Small intestine (tissue), 7 donors: Measurements from ENCODE around the gene GREM2. TPM values are rescaled to one million over a fixed set of nuclear protein-coding genes. Genes with fewer than 3 reads are reported as not detected.
A peak's percentile ranks its signal among the peaks of the same experiment; 100 is the strongest.

Experiments
- DNase-seq, 2 donors: peaks; one replicate each; pipeline versions ENCODE4 v3.0.0 to v3.0.0-alpha.2; 2013
- FAIRE-seq: peaks from 2 replicates; lab custom pipeline; 2012; peaks lifted over from hg19 to GRCh38; lab: Jason Lieb, UNC
- H3K27ac ChIP-seq, 3 donors: one replicate each; pipeline ENCODE4 v1.5.1; 2013; ENCODE audit warnings: low read length in 2 of 3, mild to moderate bottlenecking in 2 of 3, control low read depth in 1 of 3, inconsistent platforms in 1 of 3, low read depth in 1 of 3, moderate library complexity in 1 of 3
- H3K27me3 ChIP-seq, 3 donors: one replicate each; pipeline ENCODE4 v1.6.1; 2013; ENCODE audit warnings: low read length in 3 of 3, inconsistent platforms in 1 of 3; ENCODE audit not compliant: control insufficient read depth in 3 of 3, insufficient read depth in 3 of 3
- H3K36me3 ChIP-seq, 3 donors: one replicate each; pipeline ENCODE4 v1.6.1; 2013; ENCODE audit warnings: low read length in 3 of 3, inconsistent platforms in 1 of 3, low read depth in 1 of 3, mild to moderate bottlenecking in 1 of 3, moderate library complexity in 1 of 3; ENCODE audit not compliant: control insufficient read depth in 3 of 3, insufficient read depth in 2 of 3
- H3K4me1 ChIP-seq, 3 donors: one replicate each; pipeline ENCODE4 v1.6.1; 2013; ENCODE audit warnings: low read length in 2 of 3, inconsistent platforms in 1 of 3, low read depth in 1 of 3, mild to moderate bottlenecking in 1 of 3, moderate library complexity in 1 of 3; ENCODE audit not compliant: control insufficient read depth in 3 of 3, insufficient read depth in 2 of 3
- H3K4me3 ChIP-seq, 3 donors: one replicate each; pipeline ENCODE4 v1.5.1; 2013; ENCODE audit warnings: low read length in 3 of 3, control low read depth in 1 of 3, inconsistent platforms in 1 of 3, low read depth in 1 of 3, mild to moderate bottlenecking in 1 of 3, moderate library complexity in 1 of 3
- H3K9me3 ChIP-seq, 2 donors: one replicate each; pipeline ENCODE4 v1.6.1; 2013; ENCODE audit warnings: low read depth in 1 of 2, low read length in 1 of 2; ENCODE audit not compliant: control insufficient read depth in 2 of 2, insufficient read depth in 1 of 2
- WGBS, 3 donors: extraction: QIAGEN DNeasy Blood & Tissue Kit; methylation state at CpG; one replicate each; pipeline ENCODE4 v1.1.7; 2013; 5-methylcytosine and 5-hydroxymethylcytosine counted together
- polyA plus RNA-seq, 4 donors: library from polyadenylated mRNA; stranded (reverse) in 3 of 4; unstranded in 1 of 4; fragments of 200-250 nt in 3 of 4; fragments of 120-200 nt in 1 of 4; gene quantifications; one replicate each; pipeline versions ENCODE4 v1.2.1 to v1.2.3, GENCODE V29; 2013
- donor health status: healthy with polysubstance abuse.
- donor health status: control.
- donor health status: control.
- donor health status: Bipolar disorder and iron deficiency.
- donor health status: healthy.

Gene GREM2
- polyA plus RNA-seq, 4 donors, result 0.22 to 11.3 (median 0.98) TPM

- 62 to 71% (median 69%) methylated on average over 6 of the region's 6 CpGs for WGBS, 3 donors
- Histone ChIP-seq H3K36me3 (no peaks in the 10 kb centered on the region), H3K9me3 (no peaks in the 10 kb centered on the region), H3K27ac (no peak overlapping the region), H3K4me1 (no peaks in the 10 kb centered on the region), H3K27me3 (peaks cover 0 to 2% (median 0%) of the 10 kb centered on the region in 3 donors), H3K4me3 (no peak overlapping the region)
- DNase-seq (no peak), FAIRE-seq (no peak)
Measured at GRCh38 chr1:240486611-240487010, 125.3 kb downstream of the GREM2 start.

DNA sequence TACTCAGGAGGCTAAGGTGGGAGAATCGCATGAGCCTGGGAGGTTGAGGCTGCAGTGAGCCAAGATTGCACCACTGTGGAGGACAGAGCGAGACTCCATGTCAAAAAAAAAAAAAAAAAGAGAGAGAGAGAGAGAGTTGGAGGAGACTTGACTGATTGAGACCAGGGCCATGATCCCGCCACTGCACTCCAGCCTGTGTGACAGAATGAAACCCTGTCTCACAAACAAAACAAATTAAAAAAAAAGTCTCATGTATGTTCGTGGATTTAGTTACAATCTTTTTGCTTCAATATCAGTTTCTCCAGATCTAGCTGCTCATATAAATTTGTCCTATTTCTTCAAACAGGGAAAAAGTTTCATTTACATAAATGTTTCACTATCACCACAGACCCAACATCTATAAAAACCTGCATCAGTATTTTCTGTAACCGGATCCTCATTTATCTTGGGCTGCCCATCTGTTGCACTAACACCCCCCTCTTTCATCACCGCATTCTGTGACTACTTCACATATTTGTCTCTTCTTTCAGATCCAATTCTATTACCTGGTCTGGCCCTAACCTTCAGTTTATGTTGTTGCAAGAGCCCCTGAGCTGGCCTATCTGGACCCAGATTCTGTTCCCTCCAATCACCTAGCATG lies 127.0 kb downstream of the GREM2 start:
- no peaks in the 10 kb centered on the region for H3K4me1 ChIP-seq
- no peaks in the 10 kb centered on the region for H3K27me3 ChIP-seq
- DNase-seq (no peak), FAIRE-seq (no peak)
- H3K4me3 ChIP-seq, result no peak overlapping the region
- 76 to 86% (median 84%) methylated on average over 6 of the region's 6 CpGs for WGBS, 3 donors
- no peaks in the 10 kb centered on the region for H3K9me3 ChIP-seq
- no peak overlapping the region for H3K27ac ChIP-seq
- no peaks in the 10 kb centered on the region for H3K36me3 ChIP-seq

- Histone ChIP-seq H3K27me3 (no peaks in the 10 kb centered on the region), H3K9me3 (no peaks in the 10 kb centered on the region), H3K4me3 (no peak overlapping the region), H3K27ac (no peak overlapping the region), H3K36me3 (no peaks in the 10 kb centered on the region), H3K4me1 (no peaks in the 10 kb centered on the region)
- FAIRE-seq, result no peak
- WGBS, 3 donors, result 73 to 80% (median 76%) methylated on average over 6 of the region's 6 CpGs
- no peak for DNase-seq
Measured at GRCh38 chr1:240478536-240478935, 133.4 kb downstream of the GREM2 start.

- Histone ChIP-seq H3K4me1 (no peaks in the 10 kb centered on the region), H3K27me3 (no peaks in the 10 kb centered on the region), H3K4me3 (no peak overlapping the region), H3K9me3 (no peaks in the 10 kb centered on the region), H3K27ac (no peak overlapping the region), H3K36me3 (no peaks in the 10 kb centered on the region)
- FAIRE-seq (no peak), DNase-seq (no peak)
- 67 to 77% (median 76%) methylated on average over 4 of the region's 4 CpGs for WGBS, 3 donors
Measured at GRCh38 chr1:240475832-240476231, 136.1 kb downstream of the GREM2 start.

DNA sequence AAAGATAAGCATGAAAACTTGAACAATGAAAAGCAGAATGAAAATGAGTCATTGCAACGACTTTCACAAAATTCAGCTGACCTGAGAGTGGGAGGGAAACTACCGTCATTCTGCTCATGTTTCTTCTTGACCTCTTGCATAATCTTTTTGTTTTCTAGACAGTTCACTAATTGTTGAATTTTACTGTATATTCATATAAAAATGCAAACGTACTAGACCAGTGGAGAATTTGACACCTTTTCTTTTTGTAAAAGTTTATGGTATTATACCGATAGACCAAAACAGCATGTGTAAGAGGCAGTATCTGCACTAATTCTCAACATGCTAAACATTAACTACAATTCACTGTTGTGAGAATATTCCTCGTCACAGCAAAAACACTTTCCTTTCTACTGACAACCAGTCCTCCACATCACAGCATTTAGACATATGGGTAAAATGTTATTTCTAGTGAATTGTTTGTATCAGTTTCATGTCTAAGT lies 137.8 kb downstream of the GREM2 start:
- 20 to 49% (median 34%) methylated on average over 5 of the region's 5 CpGs for WGBS, 3 donors
- no peaks in the 10 kb centered on the region for H3K4me1 ChIP-seq
- no peaks in the 10 kb centered on the region for H3K36me3 ChIP-seq
- FAIRE-seq, result no peak
- no peaks in the 10 kb centered on the region for H3K9me3 ChIP-seq
- no peak overlapping the region for H3K4me3 ChIP-seq
- H3K27ac ChIP-seq, result no peak overlapping the region
- peak in 1 of 2 donors; percentile 16 for DNase-seq
- no peaks in the 10 kb centered on the region for H3K27me3 ChIP-seq

GRCh38 chr1:240468656-240469055 lies 143.3 kb downstream of the GREM2 start:
- FAIRE-seq (no peak), DNase-seq (no peak)
- no peaks in the 10 kb centered on the region for H3K9me3 ChIP-seq
- H3K27me3 ChIP-seq, result no peaks in the 10 kb centered on the region
- H3K27ac ChIP-seq, result no peak overlapping the region
- no peaks in the 10 kb centered on the region for H3K36me3 ChIP-seq
- H3K4me1 ChIP-seq, result no peaks in the 10 kb centered on the region
- no peak overlapping the region for H3K4me3 ChIP-seq
- 70 to 87% (median 78%) methylated on average over 7 of the region's 7 CpGs for WGBS, 3 donors

- H3K27me3 ChIP-seq, result no peaks in the 10 kb centered on the region
- no peaks in the 10 kb centered on the region for H3K36me3 ChIP-seq
- no peak overlapping the region for H3K4me3 ChIP-seq
- no peak for DNase-seq
- H3K4me1 ChIP-seq, result no peaks in the 10 kb centered on the region
- H3K9me3 ChIP-seq, result no peaks in the 10 kb centered on the region
- FAIRE-seq, result no peak
- H3K27ac ChIP-seq, result no peak overlapping the region
Measured at GRCh38 chr1:240467895-240468294, 144.1 kb downstream of the GREM2 start.

GRCh38 chr1:240466509-240466908 lies 145.4 kb downstream of the GREM2 start:
- Histone ChIP-seq H3K4me1 (no peaks in the 10 kb centered on the region), H3K9me3 (no peaks in the 10 kb centered on the region), H3K27me3 (no peaks in the 10 kb centered on the region), H3K36me3 (no peaks in the 10 kb centered on the region), H3K27ac (no peak overlapping the region), H3K4me3 (no peak overlapping the region)
- DNase-seq (no peak), FAIRE-seq (no peak)
- WGBS, 3 donors, result 77 to 86% (median 83%) methylated on average over 4 of the region's 4 CpGs

- Histone ChIP-seq H3K36me3 (no peaks in the 10 kb centered on the region), H3K27ac (no peak overlapping the region), H3K9me3 (no peaks in the 10 kb centered on the region), H3K27me3 (no peaks in the 10 kb centered on the region), H3K4me1 (no peaks in the 10 kb centered on the region), H3K4me3 (no peak overlapping the region)
- WGBS, 3 donors, result 33 to 46% (median 38%) methylated on average over 6 of the region's 6 CpGs
- FAIRE-seq (no peak), DNase-seq (no peak)
Measured at GRCh38 chr1:240465531-240465940, 146.4 kb downstream of the GREM2 start.
